HG02678 (cell line): Measurements from ENCODE around the gene PKNOX2.
A peak's percentile ranks its signal among the peaks of the same experiment; 100 is the strongest.

Experiments
- ATAC-seq: cut with Tn5 transposase; IDR thresholded peaks from one replicate; pipeline ENCODE4 v1.9.1; 2021; ENCODE audit warnings: mild to moderate bottlenecking, moderate library complexity; ENCODE audit not compliant: unreplicated experiment

PKNOX2 gene

GRCh38 chr11:125401235-125401634 lies 236.7 kb downstream of the PKNOX2 start:
- no peak for ATAC-seq

GRCh38 chr11:125401746-125402145 lies 237.2 kb downstream of the PKNOX2 start:
- no peak for ATAC-seq

GRCh38 chr11:125402435-125402834 lies 237.9 kb downstream of the PKNOX2 start:
- ATAC-seq: no peak

GRCh38 chr11:125404157-125404810 lies 239.7 kb downstream of the PKNOX2 start:
- ATAC-seq: no peak

GRCh38 chr11:125404811-125405790 lies 240.6 kb downstream of the PKNOX2 start:
- ATAC-seq: peak; percentile 96

- no peak for ATAC-seq
Measured at GRCh38 chr11:125407046-125407445, 242.5 kb downstream of the PKNOX2 start.

GRCh38 chr11:125408311-125408711 lies 243.8 kb downstream of the PKNOX2 start:
- no peak for ATAC-seq

- no peak for ATAC-seq
Measured at GRCh38 chr11:125410091-125410490, 245.5 kb downstream of the PKNOX2 start.

- no peak for ATAC-seq
Measured at GRCh38 chr11:125412177-125412496, 247.6 kb downstream of the PKNOX2 start.

GRCh38 chr11:125412509-125412908 lies 248.0 kb downstream of the PKNOX2 start:
- ATAC-seq: no peak

- ATAC-seq: no peak
Measured at GRCh38 chr11:125413226-125413625, 248.7 kb downstream of the PKNOX2 start.

GRCh38 chr11:125414121-125414520 lies 249.6 kb downstream of the PKNOX2 start:
- ATAC-seq: no peak

- no peak for ATAC-seq
Measured at GRCh38 chr11:125416981-125417935, 252.7 kb downstream of the PKNOX2 start.

- no peak for ATAC-seq
Measured at GRCh38 chr11:125418396-125418795, 253.8 kb downstream of the PKNOX2 start.

GRCh38 chr11:125422681-125423080 lies 258.1 kb downstream of the PKNOX2 start:
- no peak for ATAC-seq

- ATAC-seq: no peak
Measured at GRCh38 chr11:125423247-125423849, 258.8 kb downstream of the PKNOX2 start.

GRCh38 chr11:125425601-125426000 lies 261.1 kb downstream of the PKNOX2 start:
- no peak for ATAC-seq

- ATAC-seq: no peak
Measured at GRCh38 chr11:125426818-125427528, 262.4 kb downstream of the PKNOX2 start.

- ATAC-seq: no peak
Measured at GRCh38 chr11:125428486-125429173, 264.1 kb downstream of the PKNOX2 start.
